NCI-H2196 treated with DMSO at 0.1 percent for 48 hours (cell line): ENCODE measurements around the gene RUVBL1.
A peak's percentile ranks its signal among the peaks of the same experiment; 100 is the strongest.

Source experiments
- DNase-seq: peaks from one replicate; lab custom pipeline; 2025; ENCODE audit not compliant: unreplicated experiment; lab: John Stamatoyannopoulos, UW

Gene RUVBL1

GRCh38 chr3:128083980-128084674 lies 39.5 kb downstream of the RUVBL1 start:
- DNase-seq, result no peak

- DNase-seq, result no peak
Observed at GRCh38 chr3:128083396-128083795, 40.2 kb downstream of the RUVBL1 start.

GRCh38 chr3:128082546-128082945 lies 41.1 kb downstream of the RUVBL1 start:
- DNase-seq, result no peak

- no peak for DNase-seq
Observed at GRCh38 chr3:128081846-128082245, 41.8 kb downstream of the RUVBL1 start.

GRCh38 chr3:128081226-128081625 lies 42.4 kb downstream of the RUVBL1 start:
- no peak for DNase-seq

GRCh38 chr3:128080323-128081080 lies 43.1 kb downstream of the RUVBL1 start:
- DNase-seq, result no peak

- DNase-seq, result no peak
Observed at GRCh38 chr3:128079823-128080222, 43.8 kb downstream of the RUVBL1 start.

GRCh38 chr3:128078875-128079274 lies 44.7 kb downstream of the RUVBL1 start:
- no peak for DNase-seq

GRCh38 chr3:128078322-128078721 lies 45.3 kb downstream of the RUVBL1 start:
- no peak for DNase-seq

- DNase-seq, result no peak
Observed at GRCh38 chr3:128077665-128078064, 45.9 kb downstream of the RUVBL1 start.

- no peak for DNase-seq
Observed at GRCh38 chr3:128077202-128077624, 46.4 kb downstream of the RUVBL1 start.

- DNase-seq, result no peak
Observed at GRCh38 chr3:128076483-128077201, 47.0 kb downstream of the RUVBL1 start.

- peak; percentile 84 for DNase-seq
Observed at GRCh38 chr3:128075522-128076482, 47.8 kb downstream of the RUVBL1 start.

- peak; percentile 61 for DNase-seq
Observed at GRCh38 chr3:128074851-128075521, 48.6 kb downstream of the RUVBL1 start.

- no peak for DNase-seq
Observed at GRCh38 chr3:128073807-128074206, 49.8 kb downstream of the RUVBL1 start.

- no peak for DNase-seq
Observed at GRCh38 chr3:128073185-128073725, 50.4 kb downstream of the RUVBL1 start.

- DNase-seq, result no peak
Observed at GRCh38 chr3:128072454-128073184, 51.0 kb downstream of the RUVBL1 start.

- DNase-seq, result no peak
Observed at GRCh38 chr3:128071771-128072453, 51.7 kb downstream of the RUVBL1 start.
